SK-N-SH treated with all-trans-retinoic acid at 6 μM for 48 hours (cell line): ENCODE measurements around the gene ABCA1.

Experiments used
- ATAC-seq: fragments of 200-7000 bp; cut with Tn5 transposase; 3 replicates; pipeline ENCODE4 v1.9.1; 2020; ENCODE audit warnings: mild to moderate bottlenecking, moderate library complexity
- ARNTL ChIP-seq: fragments of 450-650 bp; formaldehyde crosslinking; IDR thresholded peaks from 2 replicates; pipeline ENCODE4 v1.5.0; 2020; ENCODE audit warnings: low read depth, mild to moderate bottlenecking, moderate library complexity, borderline replicate concordance
- BACH2 ChIP-seq: fragments of 250-450 bp; sonication (Bioruptor Pico); IDR thresholded peaks from 2 replicates; pipeline ENCODE4 v1.9.0; 2021; ENCODE audit warnings: mild to moderate bottlenecking, borderline replicate concordance
- CREB5 ChIP-seq: fragments of 250-450 bp; sonication (Bioruptor Pico); IDR thresholded peaks from 2 replicates; pipeline ENCODE4 v1.5.1; 2020; ENCODE audit warnings: low read depth, mild to moderate bottlenecking, moderate library complexity
- CSDC2 ChIP-seq: fragments of 250-450 bp; sonication (Bioruptor Pico); IDR thresholded peaks from 2 replicates; pipeline ENCODE4 v1.5.0; 2020; ENCODE audit warnings: mild to moderate bottlenecking, moderate library complexity
- CSRNP3 ChIP-seq: fragments of 250-450 bp; sonication (Bioruptor Pico); IDR thresholded peaks from 2 replicates; pipeline ENCODE4 v1.5.1; 2021; ENCODE audit warnings: mild to moderate bottlenecking, moderate library complexity
- ESRRG ChIP-seq: fragments of 250-450 bp; sonication (Bioruptor Pico); IDR thresholded peaks from 2 replicates; pipeline ENCODE4 v1.6.1; 2021; ENCODE audit warnings: mild to moderate bottlenecking
- GLIS3 ChIP-seq: fragments of 250-450 bp; sonication (Bioruptor Pico); IDR thresholded peaks from 2 replicates; pipeline ENCODE4 v1.5.0; 2020; ENCODE audit warnings: mild to moderate bottlenecking, moderate library complexity
- ISL1 ChIP-seq: fragments of 250-450 bp; sonication (Bioruptor Pico); IDR thresholded peaks from 2 replicates; pipeline ENCODE4 v2.1.2; 2022; ENCODE audit warnings: mild to moderate bottlenecking, moderate library complexity
- PATZ1 ChIP-seq: fragments of 250-450 bp; sonication (Bioruptor Pico); IDR thresholded peaks from 2 replicates; pipeline ENCODE4 v1.8.0; 2020; ENCODE audit warnings: mild to moderate bottlenecking, moderate library complexity, borderline replicate concordance
- POU6F1 ChIP-seq: fragments of 250-450 bp; sonication (Bioruptor Pico); IDR thresholded peaks from 2 replicates; pipeline ENCODE4 v1.8.0; 2021; ENCODE audit warnings: low read depth, mild to moderate bottlenecking, moderate library complexity, borderline replicate concordance
- PPARA ChIP-seq: fragments of 250-450 bp; sonication (Bioruptor Pico); IDR thresholded peaks from 2 replicates; pipeline ENCODE4 v1.5.0; 2020; ENCODE audit warnings: mild to moderate bottlenecking, borderline replicate concordance
- SNAI2 ChIP-seq: fragments of 250-450 bp; sonication (Bioruptor Pico); IDR thresholded peaks from 2 replicates; pipeline ENCODE4 v1.5.0; 2020; ENCODE audit warnings: mild to moderate bottlenecking, moderate library complexity
- TCF4 ChIP-seq: fragments of 250-450 bp; sonication (Bioruptor Pico); IDR thresholded peaks from 2 replicates; pipeline ENCODE4 v1.8.0; 2021; ENCODE audit warnings: mild to moderate bottlenecking, moderate library complexity, borderline replicate concordance
- TOX ChIP-seq: fragments of 250-450 bp; sonication (Bioruptor Pico); IDR thresholded peaks from 2 replicates; pipeline ENCODE4 v1.8.0; 2021; ENCODE audit warnings: mild to moderate bottlenecking, moderate library complexity, borderline replicate concordance
- TSHZ2 ChIP-seq: fragments of 250-450 bp; sonication (Bioruptor Pico); IDR thresholded peaks from 2 replicates; pipeline ENCODE4 v1.5.0; 2020; ENCODE audit warnings: mild to moderate bottlenecking, moderate library complexity
- ZC3H10 ChIP-seq: fragments of 250-450 bp; sonication (Bioruptor Pico); IDR thresholded peaks from 2 replicates; pipeline ENCODE4 v1.5.1; 2021; ENCODE audit warnings: mild to moderate bottlenecking, moderate library complexity
- ZFP30 ChIP-seq: fragments of 450-650 bp; formaldehyde crosslinking; IDR thresholded peaks from 2 replicates; pipeline ENCODE4 v1.5.0; 2022; ENCODE audit warnings: mild to moderate bottlenecking, moderate library complexity
- ZNF565 ChIP-seq: fragments of 450-650 bp; formaldehyde crosslinking; conservative IDR thresholded peaks from 2 replicates; pipeline ENCODE4 v1.5.0; 2020; ENCODE audit warnings: low read depth, mild to moderate bottlenecking, moderate library complexity
- ZNF70 ChIP-seq: fragments of 450-650 bp; formaldehyde crosslinking; IDR thresholded peaks from 2 replicates; pipeline ENCODE4 v1.5.0; 2020; ENCODE audit warnings: mild to moderate bottlenecking, moderate library complexity
- ZNF8 ChIP-seq: fragments of 450-650 bp; formaldehyde crosslinking; IDR thresholded peaks from 2 replicates; pipeline ENCODE4 v1.5.0; 2020; ENCODE audit warnings: mild to moderate bottlenecking, moderate library complexity

Gene ABCA1

GRCh38 chr9:104819033-104819432 lies 108.9 kb downstream of the ABCA1 start:
- no peak for ATAC-seq
- TF ChIP-seq ISL1 (CRISPR knock-in tag): no peak
- no peak for TF ChIP-seq TOX
- TF ChIP-seq PATZ1: no peak
- TF ChIP-seq ZNF70 (CRISPR knock-in tag): no peak
- no peak for TF ChIP-seq TCF4
- TF ChIP-seq GLIS3 (CRISPR knock-in tag): no peak
- TF ChIP-seq ZNF8 (CRISPR knock-in tag): no peak
- TF ChIP-seq ZC3H10: no peak
- no peak for TF ChIP-seq ZNF565 (CRISPR knock-in tag)
- no peak for TF ChIP-seq ESRRG
- TF ChIP-seq ZFP30: no peak
- no peak for TF ChIP-seq SNAI2 (CRISPR knock-in tag)
- no peak for TF ChIP-seq TSHZ2 (CRISPR knock-in tag)
- TF ChIP-seq PPARA (CRISPR knock-in tag): no peak
- TF ChIP-seq CSDC2: no peak
- TF ChIP-seq POU6F1 (CRISPR knock-in tag): no peak
- no peak for TF ChIP-seq BACH2 (CRISPR knock-in tag)
- no peak for TF ChIP-seq ARNTL (CRISPR knock-in tag)
- no peak for TF ChIP-seq CSRNP3 (CRISPR knock-in tag)
- TF ChIP-seq CREB5: no peak

GRCh38 chr9:104817437-104817836 lies 110.5 kb downstream of the ABCA1 start:
- no peak for ATAC-seq
- TF ChIP-seq ZNF565 (CRISPR knock-in tag) (no peak), ARNTL (CRISPR knock-in tag) (no peak), PATZ1 (no peak), TCF4 (no peak), ESRRG (no peak), TSHZ2 (CRISPR knock-in tag) (no peak), CSDC2 (no peak), ZNF8 (CRISPR knock-in tag) (no peak), ZNF70 (CRISPR knock-in tag) (no peak), CREB5 (no peak), POU6F1 (CRISPR knock-in tag) (no peak), TOX (no peak), PPARA (CRISPR knock-in tag) (no peak), ZFP30 (no peak)
